GM21367 (cell line): ENCODE measurements around the gene CRTC3.

Experiments
- ATAC-seq: cut with Tn5 transposase; IDR thresholded peaks from one replicate; pipeline ENCODE4 v1.9.1; 2021; ENCODE audit not compliant: unreplicated experiment

Gene CRTC3

GRCh38 chr15:90519688-90520087 is 10.0 kb upstream of the CRTC3 start:
- no peak for ATAC-seq

GRCh38 chr15:90520365-90520764 is 9.4 kb upstream of the CRTC3 start:
- no peak for ATAC-seq

GRCh38 chr15:90523373-90523772 is 6.3 kb upstream of the CRTC3 start:
- no peak for ATAC-seq

- ATAC-seq: peak; percentile 69
Observed at GRCh38 chr15:90524018-90524803, 5.5 kb upstream of the CRTC3 start.

GRCh38 chr15:90529011-90529370 is 732 bp upstream of the CRTC3 start:
- ATAC-seq: no peak

GRCh38 chr15:90530250-90531051 is 728 bp downstream of the CRTC3 start:
- peak; percentile 31 for ATAC-seq

- ATAC-seq: no peak
Observed at GRCh38 chr15:90531147-90531546, 1.4 kb downstream of the CRTC3 start.

GRCh38 chr15:90535254-90535653 is 5.5 kb downstream of the CRTC3 start:
- ATAC-seq: no peak

GRCh38 chr15:90539789-90540188 is 10.1 kb downstream of the CRTC3 start:
- ATAC-seq: no peak

GRCh38 chr15:90540768-90541167 is 11.0 kb downstream of the CRTC3 start:
- ATAC-seq: no peak

- ATAC-seq: no peak
Observed at GRCh38 chr15:90545095-90545494, 15.4 kb downstream of the CRTC3 start.

- ATAC-seq: no peak
Observed at GRCh38 chr15:90547540-90547939, 17.8 kb downstream of the CRTC3 start.

GRCh38 chr15:90550919-90551318 is 21.2 kb downstream of the CRTC3 start:
- no peak for ATAC-seq

GRCh38 chr15:90552162-90552928 is 22.6 kb downstream of the CRTC3 start:
- ATAC-seq: no peak

GRCh38 chr15:90552929-90553211 is 23.1 kb downstream of the CRTC3 start:
- no peak for ATAC-seq

GRCh38 chr15:90553248-90553745 is 23.6 kb downstream of the CRTC3 start:
- no peak for ATAC-seq

- ATAC-seq: no peak
Observed at GRCh38 chr15:90557186-90558084, 27.7 kb downstream of the CRTC3 start.

- ATAC-seq: no peak
Observed at GRCh38 chr15:90558171-90558573, 28.4 kb downstream of the CRTC3 start.

- ATAC-seq: no peak
Observed at GRCh38 chr15:90559119-90559518, 29.4 kb downstream of the CRTC3 start.

- no peak for ATAC-seq
Observed at GRCh38 chr15:90560229-90560776, 30.6 kb downstream of the CRTC3 start.
